IMR-90 (cell line): ENCODE results near the gene SKAP1. TPM values are rescaled to one million over a fixed set of nuclear protein-coding genes. Genes with fewer than 3 reads are reported as not detected.

Experiments used
- ATAC-seq: fragments of 200-7000 bp; cut with Tn5 transposase; 2 replicates; pipeline ENCODE4 v1.9.1; 2020; ENCODE audit warnings: low read depth, mild to moderate bottlenecking, moderate library complexity
- BruUV-seq: library from RNA; stranded (reverse); fragments of 400-500 nt; replicated peaks from 2 replicates; lab custom pipeline; 2021; lab: Mats Ljungman, UMichigan
- CTCF ChIA-PET: fragments of 300-600 bp; formaldehyde crosslinking; extraction: SDS; loops from one replicate; lab custom pipeline; 2021; ENCODE audit warnings: antibody characterized with exemption; lab: Yijun Ruan, JAX
- POLR2A ChIA-PET: fragments of 300-600 bp; sonication (Branson Sonifier 250); formaldehyde crosslinking; loops from one replicate; lab custom pipeline; 2022; ENCODE audit warnings: antibody characterized with exemption; ENCODE audit not compliant: unreplicated experiment; lab: Charles Lee
- DNase-seq: peaks from one replicate; pipeline ENCODE4 v3.0.0; 2013
- H2AFZ ChIP-seq: replicated peaks from 2 replicates; pipeline ENCODE3; 2013; ENCODE audit warnings: low read length, mild to moderate bottlenecking; ENCODE audit not compliant: poor library complexity
- H2AK5ac ChIP-seq: 2 replicates; pipeline ENCODE4 v1.6.1; 2013; ENCODE audit warnings: low read depth, low read length, inconsistent platforms
- H2AK9ac ChIP-seq: replicated peaks from 2 replicates; pipeline ENCODE3; 2013; ENCODE audit warnings: mild to moderate bottlenecking, low read depth, low read length, moderate library complexity; ENCODE audit not compliant: poor library complexity
- H2BK120ac ChIP-seq: 2 replicates; pipeline ENCODE4 v1.6.1; 2013; ENCODE audit warnings: low read depth, low read length, inconsistent platforms
- H2BK15ac ChIP-seq: 3 replicates; pipeline ENCODE4 v1.6.1; 2013; ENCODE audit warnings: low read depth, low read length, inconsistent platforms
- H2BK20ac ChIP-seq: 2 replicates; pipeline ENCODE4 v1.6.1; 2013; ENCODE audit warnings: low read depth, mild to moderate bottlenecking, inconsistent platforms, low read length, moderate library complexity
- H2BK5ac ChIP-seq: 2 replicates; pipeline ENCODE4 v1.6.1; 2013; ENCODE audit warnings: mild to moderate bottlenecking, low read depth, low read length, inconsistent platforms; ENCODE audit not compliant: poor library complexity, severe bottlenecking
- H3K14ac ChIP-seq: replicated peaks from 2 replicates; pipeline ENCODE4 v1.6.1; 2013; ENCODE audit warnings: low read depth, low read length, inconsistent platforms
- H3K18ac ChIP-seq: 2 replicates; pipeline ENCODE4 v1.6.1; 2013; ENCODE audit warnings: low read depth, low read length, control low read depth
- H3K23ac ChIP-seq: 2 replicates; pipeline ENCODE4 v1.6.1; 2013; ENCODE audit warnings: low read depth, low read length, inconsistent platforms
- H3K27ac ChIP-seq: 2 replicates; pipeline ENCODE4 v1.5.1; 2013; ENCODE audit warnings: mild to moderate bottlenecking, control low read depth, low read length; ENCODE audit not compliant: insufficient read depth
- H3K27me3 ChIP-seq: 2 replicates; pipeline ENCODE4 v1.6.1; 2013; ENCODE audit warnings: low read length; ENCODE audit not compliant: control insufficient read depth, insufficient read depth
- H3K36me3 ChIP-seq: 2 replicates; pipeline ENCODE4 v1.6.1; 2013; ENCODE audit warnings: low read length, mixed read lengths; ENCODE audit not compliant: control insufficient read depth, insufficient read depth
- H3K4ac ChIP-seq: 2 replicates; pipeline ENCODE4 v1.6.1; 2013; ENCODE audit warnings: low read depth, low read length, inconsistent platforms
- H3K4me1 ChIP-seq: 2 replicates; pipeline ENCODE4 v1.6.1; 2013; ENCODE audit warnings: low read length, mixed read lengths; ENCODE audit not compliant: control insufficient read depth, insufficient read depth
- H3K4me2 ChIP-seq: 2 replicates; pipeline ENCODE4 v1.6.1; 2013; ENCODE audit warnings: low read depth, mild to moderate bottlenecking, control low read depth, low read length, moderate library complexity
- H3K4me3 ChIP-seq: 2 replicates; pipeline ENCODE4 v1.5.1; 2013; ENCODE audit warnings: low read depth, mild to moderate bottlenecking, control low read depth, low read length, moderate library complexity; ENCODE audit not compliant: insufficient read depth
- H3K56ac ChIP-seq: 2 replicates; pipeline ENCODE4 v1.6.1; 2013; ENCODE audit warnings: low read length, inconsistent platforms; ENCODE audit not compliant: insufficient read depth; ENCODE audit errors: extremely low read depth
- H3K79me1 ChIP-seq, 2 experiments: 2 replicates each; pipeline ENCODE4 v1.6.1; 2013; ENCODE audit warnings: low read length in 2 of 2, inconsistent platforms in 1 of 2, low read depth in 1 of 2
- H3K9ac ChIP-seq: 2 replicates; pipeline ENCODE4 v1.6.1; 2013; ENCODE audit warnings: low read depth, low read length, control low read depth
- H3K9me1 ChIP-seq: 2 replicates; pipeline ENCODE4 v1.6.1; 2013; ENCODE audit warnings: low read length, inconsistent platforms; ENCODE audit not compliant: insufficient read depth
- H3K9me3 ChIP-seq: 2 replicates; pipeline ENCODE4 v1.6.1; 2013; ENCODE audit warnings: low read length; ENCODE audit not compliant: control insufficient read depth, insufficient read depth
- H4K20me1 ChIP-seq: 2 replicates; pipeline ENCODE4 v1.6.1; 2013; ENCODE audit warnings: low read length, inconsistent platforms; ENCODE audit not compliant: insufficient read depth
- H4K5ac ChIP-seq: 2 replicates; pipeline ENCODE4 v1.6.1; 2013; ENCODE audit warnings: mild to moderate bottlenecking, low read depth, low read length, control low read depth
- H4K8ac ChIP-seq, 2 experiments: 2 replicates each; pipeline ENCODE4 v1.6.1; 2013; ENCODE audit warnings: low read depth in 2 of 2, low read length in 2 of 2, control low read depth in 1 of 2, inconsistent platforms in 1 of 2
- H4K91ac ChIP-seq: 2 replicates; pipeline ENCODE4 v1.6.1; 2013; ENCODE audit warnings: low read depth, low read length, inconsistent platforms; ENCODE audit not compliant: insufficient read depth
- MXI1 ChIP-seq: IDR thresholded peaks from 2 replicates; pipeline ENCODE4 v1.6.1; 2012; ENCODE audit warnings: low read depth, mild to moderate bottlenecking, low read length, moderate library complexity, borderline replicate concordance
- WGBS, 2 experiments: methylation state at CpG; one replicate each; pipeline versions ENCODE4 v1.1.5 to v1.1.7; 2013; ENCODE audit warnings: missing lambda C conversion rate in 2 of 2; ENCODE audit not compliant: insufficient read length in 1 of 2; ENCODE audit errors: extremely low coverage in 2 of 2; 5-methylcytosine and 5-hydroxymethylcytosine counted together
- dilution Hi-C: fragments of 300-500 bp; cut with HindIII; formaldehyde crosslinking; loops from one replicate; pipeline ENCODE4 v1.14.3; 2018; ENCODE audit warnings: low sequenced_read_pairs; ENCODE audit not compliant: unreplicated experiment
- in situ Hi-C: fragments of 300-500 bp; cut with MboI; formaldehyde crosslinking; loops from 3 replicates; pipeline ENCODE4 v1.14.3; 2019; ENCODE audit warnings: low sequenced_read_pairs, inconsistent platforms, mixed read lengths
- intact Hi-C: fragments of 100-400 bp; cut with micrococcal nuclease; formaldehyde crosslinking; loops from 2 replicates; pipeline ENCODE4 v1.10.0; 2022
- polyA plus RNA-seq, 3 experiments: library from polyadenylated mRNA; depleted of rRNA; stranded (reverse); fragments of >200 nt; gene quantifications; 2 replicates each; pipeline ENCODE4 v1.2.3, GENCODE V29; 2012; ENCODE audit warnings: low replicate concordance in 1 of 3
- total RNA-seq: library from RNA; depleted of rRNA; stranded (reverse); fragments of >200 nt; gene quantifications from 2 replicates; pipeline ENCODE4 v1.2.3, GENCODE V29; 2012

Gene SKAP1
- total and polyA plus RNA-seq, 2 of the 4 experiments (the other 2 are of a cell fraction): not detected

DNA sequence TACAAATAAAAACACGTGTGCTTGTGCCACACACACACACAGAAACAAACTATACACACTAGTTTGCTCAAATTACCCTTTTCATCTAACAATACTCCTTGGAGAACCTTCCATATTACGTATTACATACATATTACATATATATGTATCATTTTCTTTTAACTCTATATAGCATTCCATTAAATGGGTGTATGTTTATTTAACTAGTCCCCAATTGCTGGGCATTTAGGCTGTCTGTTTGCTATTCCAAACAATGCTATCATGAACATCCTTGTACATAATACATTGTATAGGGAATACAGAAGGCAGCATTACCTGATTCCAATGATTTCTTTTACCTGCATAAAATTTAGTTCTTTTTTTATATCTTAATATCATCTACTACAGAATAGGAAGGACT is 73.1 kb downstream of the SKAP1 start:
- CTCF ChIA-PET: no interaction called here
- no TSS peak for BruUV-seq
- DNase-seq: no peak

More for the DNA sequence above, 73.1 kb downstream of the SKAP1 start:
- no peaks in the 10 kb centered on the region for H3K36me3 ChIP-seq
- H3K9ac ChIP-seq: no peak overlapping the region
- 100% methylated on average over 1 of the region's 2 CpGs; no CpG with 5 or more reads in 1 of the 2 experiments for WGBS, 2 experiments
- H2AFZ ChIP-seq: no peak overlapping the region
- POLR2A ChIA-PET: no interaction called here
- no peak overlapping the region for H3K56ac ChIP-seq
- no peak overlapping the region for H2BK15ac ChIP-seq
- no peak overlapping the region for H3K18ac ChIP-seq
- no peak overlapping the region for H3K23ac ChIP-seq
- no peak overlapping the region for H3K4me3 ChIP-seq
- no peak overlapping the region for H3K4ac ChIP-seq
- no peak overlapping the region for H2BK5ac ChIP-seq
- intact Hi-C loops (no loop called here), dilution Hi-C loops (no loop called here), in situ Hi-C loops (loop anchor here (10.0 kb wide), 1 partner anchor 188 kb away; the partner anchor contains the start of gene HOXB2)
- no peaks in the 10 kb centered on the region for H3K9me1 ChIP-seq
- no peaks in the 10 kb centered on the region for H3K79me1 ChIP-seq
- H3K27me3 ChIP-seq: peaks cover 21% of the 10 kb centered on the region
- H2BK120ac ChIP-seq: no peak overlapping the region
- H2AK5ac ChIP-seq: no peak overlapping the region
- H4K20me1 ChIP-seq: no peaks in the 10 kb centered on the region
- ATAC-seq: no peak
- no peak overlapping the region for H3K4me2 ChIP-seq
- no peak overlapping the region for H3K14ac ChIP-seq
- no peak overlapping the region for H2AK9ac ChIP-seq
- no peak overlapping the region for H4K91ac ChIP-seq
- no peak for TF ChIP-seq MXI1
- H3K27ac ChIP-seq: no peak overlapping the region
- no peak overlapping the region for H4K5ac ChIP-seq
- no peaks in the 10 kb centered on the region for H3K9me3 ChIP-seq
- H2BK20ac ChIP-seq: no peak overlapping the region
- H3K4me1 ChIP-seq: 0 out of 2 replicates have a peak, but pooled peaks cover 1% of the 10 kb centered on the region
- H4K8ac ChIP-seq: no peak overlapping the region
